Loucy (cell line): ENCODE results near the gene NTN1.

ENCODE experiments used
- H2AFZ ChIP-seq: fragments of 200-600 bp; sonication (generic); 2 replicates; pipeline ENCODE4 v1.6.0; 2016; ENCODE audit warnings: antibody characterized with exemption, mild to moderate bottlenecking, low read length, moderate library complexity
- H3F3A ChIP-seq: fragments of 200-600 bp; 2 replicates; pipeline ENCODE4 v1.6.0; 2016; ENCODE audit warnings: antibody characterized with exemption, low read depth, mild to moderate bottlenecking
- H3K27me3 ChIP-seq: fragments of 200-600 bp; sonication (generic); 2 replicates; pipeline ENCODE4 v1.6.1; 2014; ENCODE audit warnings: low read length, mild to moderate bottlenecking; ENCODE audit not compliant: insufficient read depth, poor library complexity, severe bottlenecking
- H3K36me3 ChIP-seq: fragments of 200-600 bp; sonication (generic); 2 replicates; pipeline ENCODE4 v1.6.1; 2016; ENCODE audit warnings: low read length; ENCODE audit not compliant: insufficient read depth
- H3K4me1 ChIP-seq: fragments of 200-600 bp; sonication (generic); 2 replicates; pipeline ENCODE4 v1.5.1; 2014; ENCODE audit warnings: low read length, mild to moderate bottlenecking; ENCODE audit not compliant: insufficient read depth, poor library complexity, severe bottlenecking
- H3K4me2 ChIP-seq: fragments of 200-600 bp; sonication (generic); 2 replicates; pipeline ENCODE4 v1.6.0; 2014; ENCODE audit warnings: antibody characterized with exemption, low read length, low read depth, mild to moderate bottlenecking; ENCODE audit not compliant: poor library complexity, severe bottlenecking
- H3K4me3 ChIP-seq: fragments of 200-600 bp; sonication (generic); 2 replicates; pipeline ENCODE4 v1.5.1; 2014; ENCODE audit warnings: low read length, mild to moderate bottlenecking, mixed read lengths; ENCODE audit not compliant: poor library complexity, severe bottlenecking
- H3K79me2 ChIP-seq: fragments of 200-600 bp; sonication (generic); 2 replicates; pipeline ENCODE4 v1.6.1; 2014; ENCODE audit warnings: low read length; ENCODE audit not compliant: insufficient read depth
- H3K9ac ChIP-seq: fragments of 200-600 bp; sonication (generic); 2 replicates; pipeline ENCODE4 v1.6.0; 2014; ENCODE audit warnings: mild to moderate bottlenecking, low read depth, low read length, moderate library complexity; ENCODE audit not compliant: poor library complexity, severe bottlenecking
- H3K9me2 ChIP-seq: fragments of 200-600 bp; sonication (generic); replicated peaks from 2 replicates; pipeline ENCODE4 v1.6.1; 2016; ENCODE audit warnings: low read depth, low read length, mixed read lengths
- H3K9me3 ChIP-seq: fragments of 200-600 bp; sonication (generic); 2 replicates; pipeline ENCODE4 v1.6.1; 2014; ENCODE audit warnings: mild to moderate bottlenecking, antibody characterized with exemption, low read length, low read depth; ENCODE audit not compliant: insufficient read depth
- H4K20me1 ChIP-seq: fragments of 200-600 bp; sonication (generic); 2 replicates; pipeline ENCODE4 v1.6.0; 2014; ENCODE audit warnings: antibody characterized with exemption, low read length, mild to moderate bottlenecking; ENCODE audit not compliant: insufficient read depth, poor library complexity, severe bottlenecking
- EZH2phosphoT487 ChIP-seq: fragments of 200-600 bp; IDR thresholded peaks from 2 replicates; pipeline ENCODE4 v1.6.1; 2018; ENCODE audit warnings: antibody characterized with exemption, mild to moderate bottlenecking, moderate library complexity, borderline replicate concordance
- TF ChIP-seq, protein P1 (sequence below): fragments of 200-600 bp; sonication (generic); conservative IDR thresholded peaks from 2 replicates; pipeline ENCODE4 v1.5.1; 2014; ENCODE audit warnings: mild to moderate bottlenecking, antibody characterized with exemption, low read length

The NTN1 gene

DNA sequence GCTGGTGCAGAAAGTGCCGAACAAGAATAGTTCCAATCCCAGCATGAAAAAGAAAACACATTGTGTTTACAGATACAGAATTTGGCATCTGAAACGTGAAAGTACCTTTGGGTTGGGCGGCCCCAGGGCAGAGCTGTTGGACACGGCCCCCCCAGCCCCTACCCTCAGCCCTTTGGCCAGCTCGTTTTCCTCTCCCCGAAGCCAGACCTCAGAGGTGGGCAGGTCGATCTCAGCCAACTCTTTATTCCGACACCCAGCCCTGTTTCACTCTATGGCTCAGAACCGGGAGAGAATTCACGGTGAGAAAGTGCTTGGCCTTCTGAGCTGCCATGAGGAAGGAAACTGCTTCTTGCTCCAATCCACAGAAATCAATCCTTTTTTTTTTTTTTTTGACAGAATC, 11.3 kb downstream of the NTN1 start:
- H3K79me2 ChIP-seq = no peaks in the 10 kb centered on the region
- H3K9me2 ChIP-seq = no peaks in the 10 kb centered on the region
- no peak overlapping the region for H3K4me3 ChIP-seq
- H3K27me3 ChIP-seq = no peaks in the 10 kb centered on the region
- TF ChIP-seq, protein P1, sequence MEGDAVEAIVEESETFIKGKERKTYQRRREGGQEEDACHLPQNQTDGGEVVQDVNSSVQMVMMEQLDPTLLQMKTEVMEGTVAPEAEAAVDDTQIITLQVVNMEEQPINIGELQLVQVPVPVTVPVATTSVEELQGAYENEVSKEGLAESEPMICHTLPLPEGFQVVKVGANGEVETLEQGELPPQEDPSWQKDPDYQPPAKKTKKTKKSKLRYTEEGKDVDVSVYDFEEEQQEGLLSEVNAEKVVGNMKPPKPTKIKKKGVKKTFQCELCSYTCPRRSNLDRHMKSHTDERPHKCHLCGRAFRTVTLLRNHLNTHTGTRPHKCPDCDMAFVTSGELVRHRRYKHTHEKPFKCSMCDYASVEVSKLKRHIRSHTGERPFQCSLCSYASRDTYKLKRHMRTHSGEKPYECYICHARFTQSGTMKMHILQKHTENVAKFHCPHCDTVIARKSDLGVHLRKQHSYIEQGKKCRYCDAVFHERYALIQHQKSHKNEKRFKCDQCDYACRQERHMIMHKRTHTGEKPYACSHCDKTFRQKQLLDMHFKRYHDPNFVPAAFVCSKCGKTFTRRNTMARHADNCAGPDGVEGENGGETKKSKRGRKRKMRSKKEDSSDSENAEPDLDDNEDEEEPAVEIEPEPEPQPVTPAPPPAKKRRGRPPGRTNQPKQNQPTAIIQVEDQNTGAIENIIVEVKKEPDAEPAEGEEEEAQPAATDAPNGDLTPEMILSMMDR = no peak
- no peak for TF ChIP-seq EZH2phosphoT487
- H3K9me3 ChIP-seq = no peaks in the 10 kb centered on the region
- no peak overlapping the region for H3K4me2 ChIP-seq
- no peaks in the 10 kb centered on the region for H4K20me1 ChIP-seq
- H2AFZ ChIP-seq = no peak overlapping the region
- H3K36me3 ChIP-seq = no peaks in the 10 kb centered on the region
- no peak overlapping the region for H3K9ac ChIP-seq
- H3K4me1 ChIP-seq = peaks cover 39% of the 10 kb centered on the region
- peaks cover 4% of the 10 kb centered on the region; the same call in 1 of the 2 replicates for H3F3A ChIP-seq

DNA sequence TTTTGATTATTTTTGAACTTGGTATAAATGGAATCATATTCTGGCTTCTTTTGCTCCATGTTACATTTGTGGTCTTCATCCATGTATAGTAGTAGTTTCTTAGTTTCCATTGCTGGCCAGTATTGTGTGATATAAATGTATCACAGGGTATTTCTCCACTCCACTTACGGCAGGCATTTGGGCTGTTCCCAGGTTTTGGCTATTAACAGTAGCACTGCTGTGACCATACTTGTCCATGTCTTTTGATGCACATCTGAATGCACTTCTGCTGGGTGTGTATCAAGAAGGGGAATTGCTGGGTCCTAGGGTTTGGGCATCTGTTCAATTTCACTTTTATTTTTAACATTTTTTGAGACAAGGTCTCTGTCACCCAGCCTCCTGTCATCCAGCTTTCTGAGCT, 13.9 kb downstream of the NTN1 start:
- no peaks in the 10 kb centered on the region for H3K27me3 ChIP-seq
- H3K36me3 ChIP-seq = peaks cover 8% of the 10 kb centered on the region; the same call in 1 of the 2 replicates
- H3K4me2 ChIP-seq = no peak overlapping the region
- peaks cover 4% of the 10 kb centered on the region; the same call in 1 of the 2 replicates for H3F3A ChIP-seq
- peaks cover 37% of the 10 kb centered on the region for H3K4me1 ChIP-seq
- TF ChIP-seq, protein P1 = no peak
- no peak for TF ChIP-seq EZH2phosphoT487
- peaks cover 8% of the 10 kb centered on the region; the same call in 1 of the 2 replicates for H3K9me3 ChIP-seq
- H3K9me2 ChIP-seq = no peaks in the 10 kb centered on the region
- no peak overlapping the region for H3K4me3 ChIP-seq
- no peaks in the 10 kb centered on the region for H3K79me2 ChIP-seq
- no peak overlapping the region for H3K9ac ChIP-seq
- H2AFZ ChIP-seq = no peak overlapping the region
- no peaks in the 10 kb centered on the region for H4K20me1 ChIP-seq

DNA sequence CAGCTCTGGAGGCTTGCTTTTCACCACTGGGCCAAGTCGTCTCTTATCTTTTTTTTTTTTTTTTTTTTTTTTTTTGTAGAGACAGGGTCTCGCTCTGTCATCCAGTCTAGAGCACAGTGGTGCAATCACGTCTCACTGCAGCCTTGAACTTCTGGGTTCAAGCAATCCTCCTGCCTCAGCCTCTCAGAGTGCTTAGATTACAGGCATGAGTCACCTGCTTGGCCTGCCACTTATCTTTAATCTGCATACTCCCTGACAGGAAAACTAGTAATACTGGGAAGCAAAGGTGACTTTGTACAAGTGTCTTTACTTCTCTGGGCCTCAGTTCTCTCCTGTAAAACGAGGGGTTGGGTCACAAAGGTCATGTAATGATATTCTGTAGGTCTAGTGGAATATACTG, 15.0 kb downstream of the NTN1 start:
- no peaks in the 10 kb centered on the region for H3K9me2 ChIP-seq
- peaks cover 8% of the 10 kb centered on the region; the same call in 1 of the 2 replicates for H3K9me3 ChIP-seq
- H3K27me3 ChIP-seq = no peaks in the 10 kb centered on the region
- TF ChIP-seq, protein P1 = no peak
- TF ChIP-seq EZH2phosphoT487 = no peak
- H3K9ac ChIP-seq = no peak overlapping the region
- H2AFZ ChIP-seq = no peak overlapping the region
- H3K4me1 ChIP-seq = peaks cover 29% of the 10 kb centered on the region
- no peaks in the 10 kb centered on the region for H3K79me2 ChIP-seq
- no peaks in the 10 kb centered on the region for H4K20me1 ChIP-seq
- H3K4me3 ChIP-seq = no peak overlapping the region
- H3K4me2 ChIP-seq = peak overlapping the region; percentile 74
- H3F3A ChIP-seq = peaks cover 4% of the 10 kb centered on the region; the same call in 1 of the 2 replicates
- H3K36me3 ChIP-seq = peaks cover 8% of the 10 kb centered on the region; the same call in 1 of the 2 replicates
